GM12872 (cell line): ENCODE measurements around the gene ACAP1.

Source experiments
- TF ChIP-seq, protein P1 (sequence below): IDR thresholded peaks from 3 replicates; pipeline ENCODE4 v1.5.1; 2011; ENCODE audit warnings: low read depth, mild to moderate bottlenecking, low read length, moderate library complexity; ENCODE audit not compliant: insufficient read depth

The ACAP1 gene

DNA sequence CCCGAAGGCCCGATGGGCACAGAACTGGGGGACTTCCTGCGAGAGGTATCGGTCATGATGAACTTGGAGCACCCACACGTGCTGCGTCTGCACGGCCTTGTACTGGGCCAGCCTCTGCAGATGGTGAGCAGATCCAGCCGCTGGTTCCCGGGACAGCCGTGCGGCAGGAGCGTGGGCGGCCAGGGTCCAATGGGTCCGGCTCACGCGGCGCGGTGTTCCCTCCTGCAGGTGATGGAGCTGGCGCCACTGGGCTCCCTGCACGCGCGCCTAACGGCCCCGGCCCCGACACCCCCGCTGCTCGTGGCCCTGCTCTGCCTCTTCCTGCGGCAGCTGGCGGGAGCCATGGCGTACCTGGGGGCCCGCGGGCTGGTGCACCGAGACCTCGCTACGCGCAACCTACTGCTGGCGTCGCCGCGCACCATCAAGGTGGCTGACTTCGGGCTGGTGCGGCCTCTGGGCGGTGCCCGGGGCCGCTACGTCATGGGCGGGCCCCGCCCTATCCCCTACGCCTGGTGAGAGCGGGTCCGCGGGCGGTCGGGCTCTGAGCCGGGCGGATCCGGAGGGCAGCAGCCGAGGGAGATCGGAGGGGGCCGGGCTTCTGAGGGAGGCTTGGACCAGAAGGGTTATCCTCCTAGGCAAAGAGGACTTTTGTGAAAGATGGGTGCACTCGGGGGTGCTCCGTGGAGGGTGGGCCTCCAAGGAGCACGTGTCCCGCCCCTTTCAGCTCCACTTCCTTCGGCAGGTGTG, 47.6 kb downstream of the ACAP1 start:
- TF ChIP-seq, protein P1, sequence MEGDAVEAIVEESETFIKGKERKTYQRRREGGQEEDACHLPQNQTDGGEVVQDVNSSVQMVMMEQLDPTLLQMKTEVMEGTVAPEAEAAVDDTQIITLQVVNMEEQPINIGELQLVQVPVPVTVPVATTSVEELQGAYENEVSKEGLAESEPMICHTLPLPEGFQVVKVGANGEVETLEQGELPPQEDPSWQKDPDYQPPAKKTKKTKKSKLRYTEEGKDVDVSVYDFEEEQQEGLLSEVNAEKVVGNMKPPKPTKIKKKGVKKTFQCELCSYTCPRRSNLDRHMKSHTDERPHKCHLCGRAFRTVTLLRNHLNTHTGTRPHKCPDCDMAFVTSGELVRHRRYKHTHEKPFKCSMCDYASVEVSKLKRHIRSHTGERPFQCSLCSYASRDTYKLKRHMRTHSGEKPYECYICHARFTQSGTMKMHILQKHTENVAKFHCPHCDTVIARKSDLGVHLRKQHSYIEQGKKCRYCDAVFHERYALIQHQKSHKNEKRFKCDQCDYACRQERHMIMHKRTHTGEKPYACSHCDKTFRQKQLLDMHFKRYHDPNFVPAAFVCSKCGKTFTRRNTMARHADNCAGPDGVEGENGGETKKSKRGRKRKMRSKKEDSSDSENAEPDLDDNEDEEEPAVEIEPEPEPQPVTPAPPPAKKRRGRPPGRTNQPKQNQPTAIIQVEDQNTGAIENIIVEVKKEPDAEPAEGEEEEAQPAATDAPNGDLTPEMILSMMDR = no peak

DNA sequence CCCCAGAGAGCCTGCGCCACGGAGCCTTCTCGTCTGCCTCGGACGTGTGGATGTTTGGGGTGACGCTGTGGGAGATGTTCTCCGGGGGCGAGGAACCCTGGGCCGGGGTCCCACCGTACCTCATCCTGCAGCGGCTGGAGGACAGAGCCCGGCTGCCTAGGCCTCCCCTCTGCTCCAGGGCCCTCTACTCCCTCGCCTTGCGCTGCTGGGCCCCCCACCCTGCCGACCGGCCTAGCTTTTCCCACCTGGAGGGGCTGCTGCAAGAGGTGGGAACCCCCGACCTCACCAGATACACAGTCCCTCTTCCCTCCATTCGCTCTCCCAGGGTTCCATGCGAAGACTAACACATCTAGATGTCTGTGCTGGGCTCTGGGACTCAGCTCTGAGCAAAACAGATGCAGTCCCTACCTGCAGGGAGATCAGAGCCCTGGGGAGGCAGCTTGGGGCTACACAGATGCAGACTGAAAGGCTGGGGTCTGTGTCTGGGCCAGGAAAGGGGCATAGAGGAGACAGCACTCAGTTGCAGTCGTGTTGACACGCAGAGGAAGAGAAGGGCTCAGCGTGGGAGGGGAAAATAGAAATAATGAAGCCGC, 48.3 kb downstream of the ACAP1 start:
- TF ChIP-seq, protein P1 = no peak

DNA sequence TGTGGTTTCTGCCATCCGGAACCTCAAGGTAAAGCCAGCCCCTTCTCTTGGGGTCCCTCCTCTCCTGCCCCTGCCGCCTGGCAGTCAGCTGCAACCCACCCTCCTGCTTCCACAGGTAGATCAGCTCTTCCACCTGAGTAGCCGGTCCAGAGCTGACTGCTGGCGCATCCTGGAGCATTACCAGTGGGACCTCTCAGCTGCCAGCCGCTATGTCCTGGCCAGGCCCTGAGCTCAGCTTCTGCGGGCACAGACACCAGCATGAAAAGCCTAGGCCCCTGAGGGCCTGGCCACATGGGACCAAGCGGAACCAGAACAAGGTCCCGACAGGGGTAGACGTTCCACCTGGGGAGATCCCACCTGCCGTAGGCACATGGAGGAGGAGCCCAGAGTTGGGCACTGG, 52.5 kb downstream of the ACAP1 start:
- TF ChIP-seq, protein P1 = no peak

DNA sequence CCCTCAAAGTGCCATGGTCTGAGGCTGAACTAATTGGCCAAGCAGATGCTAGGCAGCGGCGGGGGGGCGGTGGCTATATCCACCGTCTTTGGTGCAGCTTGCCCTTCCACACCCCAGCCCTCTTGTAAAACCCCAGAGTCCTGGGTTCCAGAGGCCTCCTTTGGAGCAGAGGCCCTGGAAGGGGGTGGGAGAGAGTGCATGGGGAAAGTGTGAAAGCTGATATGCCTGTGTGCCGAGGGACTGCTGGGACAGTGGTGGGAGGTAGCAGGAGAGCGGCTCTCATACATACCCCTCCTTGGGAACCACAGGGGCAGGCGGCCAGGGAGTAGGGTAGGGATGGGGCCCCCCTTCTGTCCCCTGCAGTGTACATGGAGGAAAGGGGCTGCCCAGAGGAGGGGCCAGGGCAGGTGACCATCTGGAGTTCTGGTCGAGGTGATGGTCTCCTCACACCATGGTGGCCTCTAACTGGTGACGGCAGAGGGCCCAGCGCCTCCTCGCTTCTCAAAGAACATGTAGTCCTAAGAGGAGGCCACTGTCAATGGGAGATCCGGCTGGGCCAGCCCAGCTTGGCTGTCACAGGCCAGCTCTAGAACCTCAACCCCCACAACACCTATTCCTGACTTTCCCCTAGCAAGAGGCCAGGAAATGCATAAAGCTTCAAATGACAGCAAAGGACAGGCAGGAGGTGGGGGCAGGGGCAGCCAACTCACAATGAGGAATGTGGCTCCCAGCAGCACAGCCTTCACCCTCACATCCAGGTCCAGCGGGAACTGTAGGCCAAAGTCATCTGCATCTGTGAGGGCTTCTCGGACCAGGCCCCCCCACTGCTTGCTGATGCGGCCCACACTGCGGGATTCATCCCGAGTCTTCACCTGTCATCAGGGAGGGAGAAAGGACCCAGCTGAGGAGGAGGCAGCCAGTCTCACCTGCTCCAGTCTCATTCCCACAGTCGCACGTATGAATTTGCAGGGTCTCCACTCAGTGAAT, 53.9 kb downstream of the ACAP1 start:
- TF ChIP-seq, protein P1 = no peak

DNA sequence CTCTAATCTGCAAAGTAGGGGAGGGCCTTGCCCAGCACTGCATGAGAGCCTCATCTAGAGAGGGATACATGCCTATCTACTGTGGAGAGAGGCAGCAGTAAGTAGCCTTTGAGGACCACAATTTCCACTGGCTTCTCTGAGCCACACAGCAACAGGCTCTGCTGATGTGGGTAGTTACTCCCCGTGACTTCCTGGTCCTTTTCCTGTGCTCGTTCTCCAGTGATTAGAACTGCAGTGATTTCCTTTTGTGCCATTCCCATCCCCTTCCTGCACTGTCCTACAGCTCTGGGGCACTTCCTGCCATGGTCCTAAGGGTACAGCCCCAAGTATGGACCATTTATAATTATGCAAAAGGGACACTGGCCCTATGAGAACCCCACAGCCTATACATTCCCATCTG, 55.0 kb downstream of the ACAP1 start:
- TF ChIP-seq, protein P1 = no peak

DNA sequence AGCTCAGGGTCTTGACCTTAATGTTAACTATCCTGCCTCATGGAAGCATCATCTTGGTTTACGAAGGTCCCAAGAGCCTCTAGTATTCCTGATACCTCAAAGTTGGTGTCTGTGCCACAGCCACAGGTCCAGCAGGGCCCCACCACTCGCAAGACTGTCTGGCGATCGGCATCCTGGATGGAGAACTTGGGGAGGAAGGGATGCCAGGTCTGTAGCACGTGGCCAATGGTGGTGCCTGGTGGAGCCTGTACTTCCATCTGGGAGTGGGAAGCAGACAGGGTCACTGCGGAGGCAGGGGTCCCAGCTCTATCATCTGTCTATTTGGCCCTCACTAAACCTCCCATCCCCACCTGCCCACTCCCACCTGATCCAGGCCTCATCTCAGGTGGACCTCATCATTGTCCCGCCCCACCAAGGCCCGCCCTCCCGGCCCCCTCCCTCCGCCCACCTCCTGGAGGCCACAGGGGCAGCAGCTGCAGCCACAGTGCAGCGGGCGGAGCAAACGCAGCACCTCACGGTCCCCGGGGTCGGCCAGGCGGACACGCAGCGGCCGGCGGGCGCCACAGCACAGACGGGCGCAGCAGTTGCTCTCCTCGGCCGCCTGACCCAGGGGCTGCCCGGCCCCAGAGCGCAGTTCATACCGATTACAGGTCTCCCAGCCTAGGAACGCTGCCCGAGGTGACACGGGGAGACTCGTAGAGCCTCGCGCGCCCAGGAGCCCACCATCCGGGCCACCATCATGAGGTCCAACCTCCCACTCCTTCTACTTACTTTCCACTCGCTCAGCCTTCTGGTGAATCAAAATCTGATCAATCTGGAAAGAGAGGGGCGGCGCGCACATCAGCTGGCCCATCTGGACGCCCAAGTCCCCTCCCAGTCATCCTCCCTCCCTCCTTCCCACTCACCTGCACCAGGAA, 56.6 kb downstream of the ACAP1 start:
- TF ChIP-seq, protein P1 = no peak
